Fibroblast of the aortic adventitia (primary cell): ENCODE results near the gene ACKR1. TPM values are rescaled to one million over a fixed set of nuclear protein-coding genes. Genes with fewer than 3 reads are reported as not detected.

Source experiments
- DNase-seq: peaks from one replicate; pipeline ENCODE4 v3.0.0-alpha.2; 2010; ENCODE audit warnings: low read depth
- H3K4me3 ChIP-seq: 2 replicates; pipeline ENCODE4 v1.5.1; 2011; ENCODE audit warnings: low read depth, mild to moderate bottlenecking, control low read depth, low read length, moderate library complexity
- CTCF ChIP-seq: IDR thresholded peaks from 2 replicates; pipeline ENCODE4 v1.5.1; 2011; ENCODE audit warnings: mild to moderate bottlenecking, low read length, control low read depth, inconsistent platforms; ENCODE audit not compliant: insufficient read depth
- total RNA-seq: library from RNA; depleted of rRNA; stranded (reverse); fragments of >200 nt; gene quantifications from 2 replicates; pipeline ENCODE4 v1.2.3, GENCODE V29; 2012; ENCODE audit warnings: low replicate concordance

The ACKR1 gene
- total RNA-seq, 1 donor, result not detected

GRCh38 chr1:159187647-159188374 is 16.9 kb upstream of the ACKR1 start:
- TF ChIP-seq CTCF, result no peak
- no peak overlapping the region for H3K4me3 ChIP-seq
- no peak for DNase-seq

GRCh38 chr1:159188375-159188788 is 16.3 kb upstream of the ACKR1 start:
- H3K4me3 ChIP-seq, result no peak overlapping the region
- TF ChIP-seq CTCF, result no peak
- no peak for DNase-seq

- no peak overlapping the region for H3K4me3 ChIP-seq
- TF ChIP-seq CTCF, result no peak
- DNase-seq, result no peak
Observed at GRCh38 chr1:159190441-159190840, 14.2 kb upstream of the ACKR1 start.

- TF ChIP-seq CTCF, result peak; percentile 34
- DNase-seq, result no peak
- no peak overlapping the region for H3K4me3 ChIP-seq
Observed at GRCh38 chr1:159196543-159196942, 8.1 kb upstream of the ACKR1 start.

- peak; percentile 96 for TF ChIP-seq CTCF
- no peak overlapping the region for H3K4me3 ChIP-seq
- DNase-seq, result peak; percentile 84
Observed at GRCh38 chr1:159197561-159198557, 6.8 kb upstream of the ACKR1 start.

GRCh38 chr1:159199901-159200300 is 4.8 kb upstream of the ACKR1 start:
- DNase-seq, result no peak
- H3K4me3 ChIP-seq, result no peak overlapping the region
- TF ChIP-seq CTCF, result no peak
